ENCODE measurements around the gene NDUFA9. TPM values are rescaled to one million over a fixed set of nuclear protein-coding genes. Genes with fewer than 3 reads are reported as not detected.

Gene NDUFA9
- total and polyA plus RNA-seq, 7 donors: 21.3 to 99.8 (median 41.1) TPM

DNA sequence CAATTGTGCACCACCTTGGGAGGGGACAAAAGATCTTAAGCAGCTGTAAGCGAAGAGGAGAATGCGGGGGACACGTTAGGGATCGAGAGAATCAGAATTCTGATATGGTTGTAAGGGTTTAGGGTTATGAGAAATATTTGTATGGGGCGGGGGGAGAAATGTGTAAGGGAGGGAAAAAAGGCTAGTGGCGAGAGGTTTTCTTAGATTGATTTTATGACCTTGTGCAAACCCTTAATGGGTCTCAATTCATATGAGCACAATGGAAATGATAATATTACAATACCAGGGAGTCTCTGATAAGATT is 396 bp downstream of the NDUFA9 start:
- intact Hi-C loops (cut with DNase I): loop anchor here (5.0 kb wide), 2 partner anchors 42 to 112 kb away; partner anchors contain the start of gene RAD51AP1
- Histone ChIP-seq H3K27me3 (no peaks in the 10 kb centered on the region), H3K9me3 (no peaks in the 10 kb centered on the region), H3K36me3 (peaks cover 0 to 4% (median 0%) of the 10 kb centered on the region in 4 donors), H3K27ac (peak overlapping the region; percentile 81 to 85 (median 84)), H3K4me1 (peaks cover 0 to 37% (median 23%) of the 10 kb centered on the region in 4 donors), H3K4me3 (peak overlapping the region; percentile 57 to 68 (median 65))
- no peak for DNase-seq
- 0 to 1% methylated on average over 6 of the region's 6 CpGs for WGBS, 2 donors
- TF ChIP-seq EP300 (IDR thresholded peaks at IDR 0.05) (no peak), POLR2AphosphoS5 (IDR thresholded peaks at IDR 0.05) (no peak), POLR2A (IDR thresholded peaks at IDR 0.05) (no peak)
- TF ChIP-seq, protein P1, sequence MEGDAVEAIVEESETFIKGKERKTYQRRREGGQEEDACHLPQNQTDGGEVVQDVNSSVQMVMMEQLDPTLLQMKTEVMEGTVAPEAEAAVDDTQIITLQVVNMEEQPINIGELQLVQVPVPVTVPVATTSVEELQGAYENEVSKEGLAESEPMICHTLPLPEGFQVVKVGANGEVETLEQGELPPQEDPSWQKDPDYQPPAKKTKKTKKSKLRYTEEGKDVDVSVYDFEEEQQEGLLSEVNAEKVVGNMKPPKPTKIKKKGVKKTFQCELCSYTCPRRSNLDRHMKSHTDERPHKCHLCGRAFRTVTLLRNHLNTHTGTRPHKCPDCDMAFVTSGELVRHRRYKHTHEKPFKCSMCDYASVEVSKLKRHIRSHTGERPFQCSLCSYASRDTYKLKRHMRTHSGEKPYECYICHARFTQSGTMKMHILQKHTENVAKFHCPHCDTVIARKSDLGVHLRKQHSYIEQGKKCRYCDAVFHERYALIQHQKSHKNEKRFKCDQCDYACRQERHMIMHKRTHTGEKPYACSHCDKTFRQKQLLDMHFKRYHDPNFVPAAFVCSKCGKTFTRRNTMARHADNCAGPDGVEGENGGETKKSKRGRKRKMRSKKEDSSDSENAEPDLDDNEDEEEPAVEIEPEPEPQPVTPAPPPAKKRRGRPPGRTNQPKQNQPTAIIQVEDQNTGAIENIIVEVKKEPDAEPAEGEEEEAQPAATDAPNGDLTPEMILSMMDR (IDR thresholded peaks at IDR 0.05): no peak

DNA sequence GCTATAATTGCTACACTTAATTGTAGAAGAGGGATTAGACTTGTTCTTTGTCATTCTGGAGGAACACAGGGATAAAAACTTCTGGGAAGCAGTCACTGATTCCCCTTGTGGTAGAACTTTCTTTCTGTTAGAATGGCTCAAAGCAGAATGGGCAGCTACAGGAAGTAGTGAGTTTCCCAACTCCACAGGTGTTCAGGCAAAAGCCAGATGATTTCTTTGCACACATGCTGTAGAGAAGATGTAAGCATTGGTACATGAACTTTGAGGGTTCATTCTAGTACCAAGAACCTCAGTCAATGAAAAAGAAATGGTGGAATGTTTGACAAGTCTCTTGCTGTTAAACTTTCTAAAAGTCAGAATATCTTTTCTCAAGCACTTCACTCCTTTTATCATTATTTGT is 4.3 kb downstream of the NDUFA9 start:
- DNase-seq: no peak
- Histone ChIP-seq H3K4me1 (peaks cover 0 to 30% (median 17%) of the 10 kb centered on the region in 4 donors), H3K27ac (no peak overlapping the region), H3K9me3 (no peaks in the 10 kb centered on the region), H3K4me3 (no peak overlapping the region), H3K36me3 (peaks cover 4 to 43% (median 17%) of the 10 kb centered on the region in 4 donors), H3K27me3 (no peaks in the 10 kb centered on the region)
- TF ChIP-seq POLR2A (IDR thresholded peaks at IDR 0.05): no peak
- TF ChIP-seq POLR2AphosphoS5 (IDR thresholded peaks at IDR 0.05): no peak
- no peak for TF ChIP-seq EP300 (IDR thresholded peaks at IDR 0.05)
- TF ChIP-seq, protein P1 (IDR thresholded peaks at IDR 0.05): no peak
- intact Hi-C loops (cut with DNase I): no loop called here

DNA sequence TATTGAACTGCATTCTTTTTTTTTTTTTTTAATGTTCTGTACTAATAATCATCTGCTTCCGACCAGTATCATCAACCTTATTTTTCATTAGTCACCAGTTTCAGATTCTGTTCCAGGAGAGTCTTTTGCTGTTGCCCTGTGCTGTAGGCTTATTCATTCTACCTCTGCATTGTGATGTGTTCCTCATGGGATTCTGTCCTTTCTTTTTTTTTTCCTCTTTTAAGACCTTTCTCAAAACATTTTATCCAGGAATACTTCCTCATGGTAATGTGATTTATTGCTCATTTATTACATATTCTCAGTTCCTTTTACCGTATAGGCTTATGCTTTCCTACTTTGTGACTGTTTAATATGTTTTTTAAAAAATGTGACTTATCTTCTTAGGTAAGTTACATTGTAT is 4.8 kb downstream of the NDUFA9 start:
- no peaks in the 10 kb centered on the region for H3K27me3 ChIP-seq
- DNase-seq: no peak
- no peak overlapping the region for H3K27ac ChIP-seq
- TF ChIP-seq, protein P1 (IDR thresholded peaks at IDR 0.05): no peak
- TF ChIP-seq POLR2AphosphoS5 (IDR thresholded peaks at IDR 0.05) (no peak), EP300 (IDR thresholded peaks at IDR 0.05) (no peak), POLR2A (IDR thresholded peaks at IDR 0.05) (no peak)
- intact Hi-C loops (cut with DNase I): no loop called here
- WGBS, 2 donors: 60 to 64% methylated on average over 2 of the region's 2 CpGs
- H3K4me1 ChIP-seq: peaks cover 0 to 29% (median 16%) of the 10 kb centered on the region in 4 donors
- H3K9me3 ChIP-seq: no peaks in the 10 kb centered on the region
- no peak overlapping the region for H3K4me3 ChIP-seq
- peaks cover 4 to 48% (median 20%) of the 10 kb centered on the region in 4 donors for H3K36me3 ChIP-seq

DNA sequence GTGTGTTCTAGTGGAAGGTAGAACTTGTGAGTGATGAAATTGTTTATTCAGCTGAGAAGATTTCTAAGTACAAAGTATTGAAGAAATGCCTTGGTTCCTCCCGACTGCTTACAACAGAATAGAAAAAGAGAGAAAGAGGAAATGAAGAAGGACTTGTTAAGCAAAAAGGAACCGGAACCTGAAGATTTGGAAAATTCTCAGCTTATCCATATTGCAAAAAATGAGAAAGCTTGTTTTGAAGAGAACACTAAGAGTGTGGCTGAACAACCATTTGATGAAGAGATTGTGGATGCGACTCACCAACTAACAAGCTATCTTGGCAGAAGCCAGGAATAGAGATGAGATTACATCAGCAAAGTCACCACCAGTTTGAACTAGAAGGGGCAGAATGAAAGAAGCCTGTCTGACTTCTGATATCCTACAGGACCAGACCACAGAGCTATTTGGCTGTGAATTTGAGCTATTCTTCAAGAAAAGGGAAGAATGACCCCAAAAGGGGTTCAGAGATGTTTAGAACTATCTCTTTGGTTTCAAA is 15.1 kb downstream of the NDUFA9 start:
- Histone ChIP-seq H3K36me3 (peaks cover 25 to 97% (median 67%) of the 10 kb centered on the region in 4 donors), H3K4me1 (no peaks in the 10 kb centered on the region), H3K27me3 (no peaks in the 10 kb centered on the region), H3K27ac (no peak overlapping the region), H3K4me3 (no peak overlapping the region), H3K9me3 (no peaks in the 10 kb centered on the region)
- DNase-seq: no peak
- 60 to 66% methylated on average over 3 of the region's 3 CpGs for WGBS, 2 donors
- intact Hi-C loops (cut with DNase I): no loop called here
- TF ChIP-seq, protein P1 (IDR thresholded peaks at IDR 0.05): no peak
- TF ChIP-seq POLR2A (IDR thresholded peaks at IDR 0.05) (no peak), EP300 (IDR thresholded peaks at IDR 0.05) (no peak), POLR2AphosphoS5 (IDR thresholded peaks at IDR 0.05) (no peak)

DNA sequence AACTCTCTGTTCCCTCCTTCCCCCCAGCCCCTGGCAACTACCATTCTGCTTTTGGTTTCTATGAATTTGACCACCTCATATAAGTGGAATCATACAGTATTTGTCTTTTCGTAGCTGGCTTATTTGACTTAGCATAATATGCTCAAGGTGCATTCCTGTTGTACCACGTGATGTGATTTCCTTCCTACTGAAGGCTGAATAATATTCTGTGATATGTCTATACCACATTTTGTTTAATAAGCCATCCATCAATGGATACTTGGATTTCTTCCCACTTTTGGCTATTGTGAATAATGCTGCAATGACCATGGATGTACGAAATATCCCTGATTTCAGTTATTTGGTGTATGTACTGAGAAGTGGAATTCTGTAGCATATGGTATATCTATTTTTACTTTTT is 16.3 kb downstream of the NDUFA9 start:
- no peaks in the 10 kb centered on the region for H3K4me1 ChIP-seq
- H3K36me3 ChIP-seq: peaks cover 23 to 97% (median 67%) of the 10 kb centered on the region in 4 donors
- TF ChIP-seq EP300 (IDR thresholded peaks at IDR 0.05) (no peak), POLR2AphosphoS5 (IDR thresholded peaks at IDR 0.05) (no peak), POLR2A (IDR thresholded peaks at IDR 0.05) (no peak)
- TF ChIP-seq, protein P1 (IDR thresholded peaks at IDR 0.05): no peak
- H3K4me3 ChIP-seq: no peak overlapping the region
- H3K27me3 ChIP-seq: no peaks in the 10 kb centered on the region
- no peak for DNase-seq
- H3K27ac ChIP-seq: no peak overlapping the region
- WGBS, 2 donors: 95 to 97% methylated on average over 3 of the region's 3 CpGs
- no peaks in the 10 kb centered on the region for H3K9me3 ChIP-seq
- intact Hi-C loops (cut with DNase I): no loop called here

Measured in sigmoid colon (tissue), 7 donors.